ENCODE results near the gene HECTD1.

GRCh38 chr14:31057701-31058364 is 149.8 kb downstream of the HECTD1 start:
- no peak for TF ChIP-seq POLR2A (IDR thresholded peaks at IDR 0.05)
- no peak for TF ChIP-seq CTCF (IDR thresholded peaks at IDR 0.05)

All from lower leg skin (tissue), 3 donors.